H9 (cell line): ENCODE data around the gene TMEM198. TPM values are rescaled to one million over a fixed set of nuclear protein-coding genes. Genes with fewer than 3 reads are reported as not detected.

Experiments
- DNase-seq: peaks from one replicate; pipeline ENCODE4 v3.0.0-alpha.2; 2017
- H2AFZ ChIP-seq: one replicate; pipeline ENCODE4 v1.6.1; 2013; ENCODE audit warnings: mild to moderate bottlenecking, low read length, control low read depth, moderate library complexity
- H2AK5ac ChIP-seq: 2 replicates; pipeline ENCODE4 v1.6.1; 2013; ENCODE audit warnings: low read length, control low read depth, mixed read lengths; ENCODE audit not compliant: insufficient read length
- H2BK120ac ChIP-seq: one replicate; pipeline ENCODE4 v1.6.1; 2013; ENCODE audit warnings: low read depth, mild to moderate bottlenecking, low read length, control low read depth, inconsistent platforms; ENCODE audit not compliant: poor library complexity, severe bottlenecking
- H2BK12ac ChIP-seq: 2 replicates; pipeline ENCODE4 v1.6.1; 2013; ENCODE audit warnings: low read length, control low read depth, mixed read lengths, low read depth; ENCODE audit not compliant: insufficient read length
- H2BK15ac ChIP-seq: 2 replicates; pipeline ENCODE4 v1.6.1; 2013; ENCODE audit warnings: low read depth, low read length, control low read depth
- H2BK20ac ChIP-seq: one replicate; pipeline ENCODE4 v1.6.1; 2013; ENCODE audit warnings: low read depth, mild to moderate bottlenecking, low read length, control low read depth, inconsistent platforms; ENCODE audit not compliant: poor library complexity, severe bottlenecking
- H2BK5ac ChIP-seq: 2 replicates; pipeline ENCODE4 v1.6.1; 2013; ENCODE audit warnings: low read length, control low read depth, mixed read lengths; ENCODE audit not compliant: insufficient read length
- H3K14ac ChIP-seq: 2 replicates; pipeline ENCODE4 v1.6.1; 2013; ENCODE audit warnings: low read length, control low read depth; ENCODE audit not compliant: insufficient read depth
- H3K18ac ChIP-seq: 2 replicates; pipeline ENCODE4 v1.6.1; 2013; ENCODE audit warnings: low read depth, mild to moderate bottlenecking, mixed read lengths, low read length, control low read depth; ENCODE audit not compliant: insufficient read length
- H3K23ac ChIP-seq: 2 replicates; pipeline ENCODE4 v1.6.1; 2013; ENCODE audit warnings: low read length, control low read depth, mixed read lengths, low read depth; ENCODE audit not compliant: insufficient read length
- H3K23me2 ChIP-seq: 2 replicates; pipeline ENCODE4 v1.6.1; 2013; ENCODE audit warnings: low read depth, mild to moderate bottlenecking, mixed read lengths, low read length, control low read depth; ENCODE audit not compliant: insufficient read length, poor library complexity, severe bottlenecking
- H3K27ac ChIP-seq: 2 replicates; pipeline ENCODE4 v1.5.1; 2013; ENCODE audit warnings: low read length, control low read depth, mixed read lengths, low read depth; ENCODE audit not compliant: insufficient read length
- H3K27me3 ChIP-seq: 2 replicates; pipeline ENCODE4 v1.6.1; 2013; ENCODE audit warnings: low read length, control low read depth, inconsistent platforms; ENCODE audit not compliant: insufficient read depth
- H3K4ac ChIP-seq: 2 replicates; pipeline ENCODE4 v1.6.1; 2013; ENCODE audit warnings: low read depth, mild to moderate bottlenecking, control low read depth, inconsistent platforms, low read length, moderate library complexity
- H3K4me1 ChIP-seq: 2 replicates; pipeline ENCODE4 v1.6.1; 2013; ENCODE audit warnings: low read length, control low read depth, inconsistent platforms; ENCODE audit not compliant: insufficient read depth
- H3K4me2 ChIP-seq: 2 replicates; pipeline ENCODE4 v1.6.1; 2013; ENCODE audit warnings: low read length, control low read depth, mixed read lengths; ENCODE audit not compliant: insufficient read length, insufficient read depth
- H3K56ac ChIP-seq: 2 replicates; pipeline ENCODE4 v1.6.1; 2013; ENCODE audit warnings: low read depth, mild to moderate bottlenecking, mixed read lengths, low read length, control low read depth; ENCODE audit not compliant: insufficient read length
- H3K79me1 ChIP-seq: 2 replicates; pipeline ENCODE4 v1.6.1; 2013; ENCODE audit warnings: low read depth, mild to moderate bottlenecking, moderate library complexity, low read length, control low read depth, inconsistent platforms; ENCODE audit not compliant: insufficient read depth, poor library complexity, severe bottlenecking
- H3K79me2 ChIP-seq: 2 replicates; pipeline ENCODE4 v1.6.1; 2013; ENCODE audit warnings: low read length, control low read depth, inconsistent platforms; ENCODE audit not compliant: insufficient read depth
- H3K9ac ChIP-seq: 2 replicates; pipeline ENCODE4 v1.6.1; 2013; ENCODE audit warnings: low read length, control low read depth, mixed read lengths; ENCODE audit not compliant: insufficient read length; ENCODE audit errors: extremely low read depth
- H3K9me3 ChIP-seq: one replicate; pipeline ENCODE4 v1.6.1; 2013; ENCODE audit warnings: low read depth, low read length, inconsistent platforms; ENCODE audit not compliant: control insufficient read depth
- H3T11ph ChIP-seq: one replicate; pipeline ENCODE4 v1.6.1; 2013; ENCODE audit warnings: mild to moderate bottlenecking, low read length, control low read depth, inconsistent platforms
- H4K20me1 ChIP-seq: one replicate; pipeline ENCODE4 v1.6.1; 2013; ENCODE audit not compliant: control insufficient read depth, insufficient read length, insufficient read depth
- H4K5ac ChIP-seq: 2 replicates; pipeline ENCODE4 v1.6.1; 2013; ENCODE audit warnings: low read depth, mild to moderate bottlenecking, mixed read lengths, low read length, control low read depth; ENCODE audit not compliant: insufficient read length
- H4K8ac ChIP-seq: replicated peaks from 2 replicates; pipeline ENCODE4 v1.6.1; 2013; ENCODE audit warnings: low read length, control low read depth, mixed read lengths, low read depth; ENCODE audit not compliant: insufficient read length
- H4K91ac ChIP-seq: 2 replicates; pipeline ENCODE4 v1.6.1; 2013; ENCODE audit warnings: low read depth, mild to moderate bottlenecking, moderate library complexity, mixed read lengths, low read length, control low read depth; ENCODE audit not compliant: insufficient read length
- H3K27ac Mint-ChIP-seq, 3 experiments: 2 replicates in 2 of 3; 3 replicates in 1 of 3; pipeline ENCODE4 v1.8.0; 2020 to 2021; ENCODE audit warnings: mixed read lengths in 3 of 3, mild to moderate bottlenecking in 1 of 3, moderate library complexity in 1 of 3
- H3K27me3 Mint-ChIP-seq: 2 replicates; pipeline ENCODE4 v1.8.0; 2021; ENCODE audit warnings: low read depth, mild to moderate bottlenecking, moderate library complexity, mixed read lengths
- H3K36me3 Mint-ChIP-seq, 3 experiments: 2 replicates in 2 of 3; 3 replicates in 1 of 3; pipeline ENCODE4 v1.8.0; 2020 to 2021; ENCODE audit warnings: low read depth in 3 of 3, mixed read lengths in 3 of 3; ENCODE audit not compliant: insufficient read depth in 1 of 3
- H3K4me1 Mint-ChIP-seq, 2 experiments: 2 replicates each; pipeline ENCODE4 v1.8.0; 2020; ENCODE audit warnings: mixed read lengths in 2 of 2
- H3K4me3 Mint-ChIP-seq, 2 experiments: 2 replicates in 1 of 2; 3 replicates in 1 of 2; pipeline ENCODE4 v1.8.0; 2020 to 2021; ENCODE audit warnings: mild to moderate bottlenecking in 2 of 2, mixed read lengths in 2 of 2, moderate library complexity in 1 of 2
- H3K9me3 Mint-ChIP-seq, 2 experiments: 2 replicates in 1 of 2; 3 replicates in 1 of 2; pipeline ENCODE4 v1.8.0; 2020; ENCODE audit warnings: mild to moderate bottlenecking in 2 of 2, mixed read lengths in 2 of 2, moderate library complexity in 1 of 2
- WGBS: extraction: QIAGEN DNeasy Blood & Tissue Kit; methylation state at CpG from one replicate; pipeline ENCODE4 v1.1.7; 2013; ENCODE audit warnings: missing lambda C conversion rate, low lambda C conversion rate, mixed read lengths; ENCODE audit not compliant: insufficient read length; ENCODE audit errors: extremely low coverage; 5-methylcytosine and 5-hydroxymethylcytosine counted together
- total RNA-seq: library from RNA; stranded (reverse); gene quantifications from 2 replicates; pipeline ENCODE4 v1.2.1, GENCODE V29; 2021
- TF ChIP-seq, protein P1 (sequence below): fragments of 200-600 bp; sonication (generic); conservative IDR thresholded peaks from 3 replicates; pipeline ENCODE4 v1.8.0; 2021; ENCODE audit warnings: antibody characterized with exemption, mild to moderate bottlenecking

Gene TMEM198
- total RNA-seq, 1 experiment from 2014 or later: 7.7 TPM

DNA sequence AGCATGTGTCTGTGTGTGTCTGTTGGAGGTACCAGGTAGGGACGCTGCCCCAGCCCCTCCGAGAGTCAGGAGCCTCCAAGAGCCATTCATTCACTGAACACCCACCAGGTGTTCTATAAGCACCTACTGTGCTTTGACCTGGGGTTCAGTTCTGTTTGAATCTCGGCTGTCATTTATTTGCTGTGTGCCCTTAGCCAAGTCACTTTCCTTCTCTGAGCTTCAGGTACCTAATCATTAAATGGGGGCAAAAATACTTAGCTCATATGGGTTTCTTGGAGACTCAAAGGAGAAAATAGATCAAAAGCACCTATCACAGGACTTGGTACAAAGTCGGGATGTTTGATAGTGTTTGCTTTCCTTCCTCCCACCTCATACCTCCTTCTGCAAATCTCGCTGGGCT lies 16.4 kb upstream of the TMEM198 start:
- H2AK5ac ChIP-seq: no peak overlapping the region
- no peak overlapping the region for H4K8ac ChIP-seq
- no peaks in the 10 kb centered on the region; the same call in 1 of the 2 replicates for H3K27me3 ChIP-seq
- H3K23me2 ChIP-seq: peaks cover 7% of the 10 kb centered on the region
- H3K14ac ChIP-seq: no peak overlapping the region
- no peak overlapping the region for H3T11ph ChIP-seq
- no peak overlapping the region for H2BK12ac ChIP-seq
- no peak overlapping the region for H3K27ac ChIP-seq
- no peaks in the 10 kb centered on the region for H3K79me2 ChIP-seq
- no peak overlapping the region for H2BK15ac ChIP-seq
- no peak overlapping the region for H3K4me2 ChIP-seq
- H4K5ac ChIP-seq: no peak overlapping the region
- no peak overlapping the region for H3K9ac ChIP-seq
- H3K9me3 ChIP-seq: no peaks in the 10 kb centered on the region
- Mint-ChIP-seq H3K27me3 (peaks cover 67% of the 10 kb centered on the region), H3K9me3 (no peaks in the 10 kb centered on the region; a peak in 1 of 5 replicates), H3K27ac (no peak overlapping the region), H3K36me3 (no peaks in the 10 kb centered on the region), H3K4me1 (peaks cover 41 to 51% of the 10 kb centered on the region in 2 experiments), H3K4me3 (no peak overlapping the region)
- H3K23ac ChIP-seq: no peak overlapping the region
- H2BK5ac ChIP-seq: no peak overlapping the region
- no peak for DNase-seq
- H3K4ac ChIP-seq: no peak overlapping the region
- H2AFZ ChIP-seq: no peak overlapping the region
- no peak overlapping the region for H3K56ac ChIP-seq
- H4K91ac ChIP-seq: no peak overlapping the region
- TF ChIP-seq, protein P1, sequence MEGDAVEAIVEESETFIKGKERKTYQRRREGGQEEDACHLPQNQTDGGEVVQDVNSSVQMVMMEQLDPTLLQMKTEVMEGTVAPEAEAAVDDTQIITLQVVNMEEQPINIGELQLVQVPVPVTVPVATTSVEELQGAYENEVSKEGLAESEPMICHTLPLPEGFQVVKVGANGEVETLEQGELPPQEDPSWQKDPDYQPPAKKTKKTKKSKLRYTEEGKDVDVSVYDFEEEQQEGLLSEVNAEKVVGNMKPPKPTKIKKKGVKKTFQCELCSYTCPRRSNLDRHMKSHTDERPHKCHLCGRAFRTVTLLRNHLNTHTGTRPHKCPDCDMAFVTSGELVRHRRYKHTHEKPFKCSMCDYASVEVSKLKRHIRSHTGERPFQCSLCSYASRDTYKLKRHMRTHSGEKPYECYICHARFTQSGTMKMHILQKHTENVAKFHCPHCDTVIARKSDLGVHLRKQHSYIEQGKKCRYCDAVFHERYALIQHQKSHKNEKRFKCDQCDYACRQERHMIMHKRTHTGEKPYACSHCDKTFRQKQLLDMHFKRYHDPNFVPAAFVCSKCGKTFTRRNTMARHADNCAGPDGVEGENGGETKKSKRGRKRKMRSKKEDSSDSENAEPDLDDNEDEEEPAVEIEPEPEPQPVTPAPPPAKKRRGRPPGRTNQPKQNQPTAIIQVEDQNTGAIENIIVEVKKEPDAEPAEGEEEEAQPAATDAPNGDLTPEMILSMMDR: no peak
- H4K20me1 ChIP-seq: no peaks in the 10 kb centered on the region
- H3K4me1 ChIP-seq: peaks cover 3% of the 10 kb centered on the region; the same call in 1 of the 2 replicates
- no peak overlapping the region for H2BK20ac ChIP-seq
- H3K18ac ChIP-seq: no peak overlapping the region
- no CpG with 5 or more reads among the region's 5 CpGs for WGBS
- no peaks in the 10 kb centered on the region for H3K79me1 ChIP-seq
- no peak overlapping the region for H2BK120ac ChIP-seq
